Mesenchymal stem cell (in vitro differentiated cells and primary cell): ENCODE data around the gene ABHD2.

Experiments
- DNase-seq: peaks from one replicate; pipeline ENCODE4 v3.0.0-alpha.2; 2013
- H2AFZ ChIP-seq: one replicate; pipeline ENCODE4 v1.6.1; 2013; ENCODE audit warnings: low read depth, mild to moderate bottlenecking, control low read depth, inconsistent platforms, low read length, moderate library complexity
- H2AK5ac ChIP-seq: 2 replicates; pipeline ENCODE4 v1.6.1; 2013; ENCODE audit warnings: low read length, moderate library complexity, mild to moderate bottlenecking, inconsistent platforms; ENCODE audit not compliant: severe bottlenecking
- H2BK120ac ChIP-seq: one replicate; pipeline ENCODE4 v1.6.1; 2013; ENCODE audit warnings: low read depth, mild to moderate bottlenecking, inconsistent platforms, low read length, moderate library complexity
- H2BK12ac ChIP-seq, 2 experiments: one replicate each; pipeline ENCODE4 v1.6.1; 2013; ENCODE audit warnings: inconsistent platforms in 2 of 2, low read length in 2 of 2, mild to moderate bottlenecking in 2 of 2, moderate library complexity in 2 of 2, control low read depth in 1 of 2
- H2BK15ac ChIP-seq: one replicate; pipeline ENCODE4 v1.6.1; 2013; ENCODE audit warnings: mild to moderate bottlenecking, low read depth, inconsistent platforms; ENCODE audit not compliant: poor library complexity, severe bottlenecking
- H2BK5ac ChIP-seq: 2 replicates; pipeline ENCODE4 v1.6.1; 2013; ENCODE audit warnings: low read depth, mild to moderate bottlenecking, low read length, control low read depth, inconsistent platforms; ENCODE audit not compliant: poor library complexity, severe bottlenecking
- H3K14ac ChIP-seq, 2 experiments: one replicate each; pipeline ENCODE4 v1.6.1; 2013; ENCODE audit warnings: inconsistent platforms in 2 of 2, low read length in 2 of 2, control low read depth in 1 of 2, mild to moderate bottlenecking in 1 of 2, moderate library complexity in 1 of 2
- H3K18ac ChIP-seq, 2 experiments: one replicate each; pipeline ENCODE4 v1.6.1; 2013; ENCODE audit warnings: inconsistent platforms in 2 of 2, low read length in 2 of 2, control low read depth in 1 of 2, low read depth in 1 of 2, mild to moderate bottlenecking in 1 of 2
- H3K23ac ChIP-seq, 2 experiments: one replicate each; pipeline ENCODE4 v1.6.1; 2013; ENCODE audit warnings: inconsistent platforms in 2 of 2, low read length in 2 of 2, mild to moderate bottlenecking in 2 of 2, moderate library complexity in 2 of 2, control low read depth in 1 of 2
- H3K27ac ChIP-seq: 2 replicates; pipeline ENCODE4 v1.5.1; 2013; ENCODE audit warnings: mild to moderate bottlenecking, moderate library complexity, low read length, control low read depth, inconsistent platforms; ENCODE audit not compliant: poor library complexity, severe bottlenecking
- H3K27me3 ChIP-seq, 2 experiments: 2 replicates each; pipeline versions ENCODE4 v1.6.1 to v1.7.0; 2013; ENCODE audit warnings: low read length in 2 of 2, mild to moderate bottlenecking in 2 of 2, moderate library complexity in 2 of 2, control low read depth in 1 of 2, inconsistent platforms in 1 of 2; ENCODE audit not compliant: control insufficient read depth in 1 of 2, insufficient read depth in 1 of 2
- H3K36me3 ChIP-seq, 2 experiments: 2 replicates each; pipeline versions ENCODE4 v1.6.1 to v1.7.0; 2013; ENCODE audit warnings: low read length in 2 of 2, control low read depth in 1 of 2, inconsistent platforms in 1 of 2, low read depth in 1 of 2, mild to moderate bottlenecking in 1 of 2; ENCODE audit not compliant: insufficient read depth in 2 of 2, control insufficient read depth in 1 of 2
- H3K4ac ChIP-seq, 2 experiments: one replicate each; pipeline ENCODE4 v1.6.1; 2013; ENCODE audit warnings: inconsistent platforms in 2 of 2, low read length in 2 of 2, mild to moderate bottlenecking in 2 of 2, moderate library complexity in 2 of 2, control low read depth in 1 of 2, low read depth in 1 of 2
- H3K4me1 ChIP-seq: 2 replicates; pipeline ENCODE4 v1.6.1; 2013; ENCODE audit warnings: low read depth, low read length, control low read depth; ENCODE audit not compliant: control insufficient read depth, insufficient read depth
- H3K4me2 ChIP-seq: 2 replicates; pipeline ENCODE4 v1.6.1; 2013; ENCODE audit warnings: low read length, mild to moderate bottlenecking, inconsistent platforms; ENCODE audit not compliant: poor library complexity, severe bottlenecking
- H3K4me3 ChIP-seq, 2 experiments: 2 replicates each; pipeline versions ENCODE4 v1.5.1 to v1.7.0; 2013; ENCODE audit warnings: low read length in 2 of 2, mild to moderate bottlenecking in 2 of 2, control low read depth in 1 of 2, low read depth in 1 of 2; ENCODE audit not compliant: insufficient read depth in 1 of 2
- H3K79me1 ChIP-seq: replicated peaks from 2 replicates; pipeline ENCODE4 v1.6.1; 2013; ENCODE audit warnings: mild to moderate bottlenecking, control low read depth, low read length, inconsistent platforms; ENCODE audit not compliant: poor library complexity, severe bottlenecking
- H3K9ac ChIP-seq: 2 replicates; pipeline ENCODE4 v1.7.0; 2013; ENCODE audit warnings: mild to moderate bottlenecking, low read length, moderate library complexity
- H3K9me3 ChIP-seq: 2 replicates; pipeline ENCODE4 v1.7.0; 2013; ENCODE audit warnings: mild to moderate bottlenecking, low read length; ENCODE audit not compliant: control insufficient read depth
- H4K8ac ChIP-seq: one replicate; pipeline ENCODE4 v1.6.1; 2013; ENCODE audit warnings: inconsistent platforms, mild to moderate bottlenecking, low read length, moderate library complexity
- H4K91ac ChIP-seq: one replicate; pipeline ENCODE4 v1.6.1; 2013; ENCODE audit warnings: mild to moderate bottlenecking, low read length, inconsistent platforms
- WGBS: methylation state at CpG from one replicate; pipeline ENCODE4 v1.1.7; 2013; ENCODE audit warnings: mixed read lengths; 5-methylcytosine and 5-hydroxymethylcytosine counted together

The ABHD2 gene

GRCh38 chr15:89243691-89244573 lies 155.7 kb downstream of the ABHD2 start, which contains the start of gene FANCI:
TSS of gene FANCI (plus strand) at chr15:89243979. CDS start at chr15:89247648, 3,669 bp downstream.
- Histone ChIP-seq H2BK15ac (peak within 1 kb of the TSS; percentile 36), H4K91ac (peak within 1 kb of the TSS; percentile 88), H2BK12ac (peak within 1 kb of the TSS in 1 of 2 experiments; percentile 95), H3K4me1 (peaks cover 8% of the 10 kb centered on the region), H3K4ac (peak within 1 kb of the TSS; percentile 24 to 94), H2AFZ (peak within 1 kb of the TSS; percentile 99), H2BK5ac (no peak within 1 kb of the TSS), H3K36me3 (no peaks in the 10 kb centered on the region), H2BK120ac (peak within 1 kb of the TSS; percentile 74), H3K27me3 (no peaks in the 10 kb centered on the region), H3K4me3 (peak within 1 kb of the TSS; percentile 87 to 95), H3K14ac (peak within 1 kb of the TSS in 1 of 2 experiments; percentile 99), H3K9ac (peak within 1 kb of the TSS; percentile 97), H3K9me3 (peaks cover 4% of the 10 kb centered on the region), H2AK5ac (no peak within 1 kb of the TSS), H4K8ac (peak within 1 kb of the TSS; percentile 99), H3K18ac (peak within 1 kb of the TSS; percentile 86 to 96), H3K27ac (no peak within 1 kb of the TSS), H3K4me2 (peak within 1 kb of the TSS; percentile 92), H3K79me1 (peaks cover 8% of the 10 kb centered on the region), H3K23ac (peak within 1 kb of the TSS in 1 of 2 experiments; percentile 64)
- DNase-seq: peak; percentile 92
- under 1% methylated on average over 69 of the region's 69 CpGs for WGBS

GRCh38 chr15:89244574-89244903 lies 156.3 kb downstream of the ABHD2 start:
- peaks cover 8% of the 10 kb centered on the region for H3K4me1 ChIP-seq
- DNase-seq: peak; percentile 49
- H3K4me2 ChIP-seq: peak overlapping the region; percentile 92
- H3K14ac ChIP-seq: no peak overlapping the region
- peaks cover 2% of the 10 kb centered on the region for H3K9me3 ChIP-seq
- no peak overlapping the region for H2BK5ac ChIP-seq
- peak overlapping the region; percentile 99 for H2AFZ ChIP-seq
- H3K4ac ChIP-seq: peak overlapping the region in 1 of 2 experiments; percentile 26
- no peak overlapping the region for H4K91ac ChIP-seq
- no peak overlapping the region for H2AK5ac ChIP-seq
- H3K36me3 ChIP-seq: peaks cover 3 to 4% of the 10 kb centered on the region in 2 experiments
- peak overlapping the region; percentile 97 for H3K9ac ChIP-seq
- H3K79me1 ChIP-seq: peaks cover 8% of the 10 kb centered on the region
- peak overlapping the region; percentile 87 to 95 for H3K4me3 ChIP-seq
- H2BK15ac ChIP-seq: no peak overlapping the region
- no peak overlapping the region for H4K8ac ChIP-seq
- no peak overlapping the region for H3K27ac ChIP-seq
- no peak overlapping the region for H2BK12ac ChIP-seq
- H3K27me3 ChIP-seq: no peaks in the 10 kb centered on the region
- no peak overlapping the region for H3K23ac ChIP-seq
- H3K18ac ChIP-seq: no peak overlapping the region
- WGBS: 4% methylated on average over 4 of the region's 6 CpGs
- no peak overlapping the region for H2BK120ac ChIP-seq

DNA sequence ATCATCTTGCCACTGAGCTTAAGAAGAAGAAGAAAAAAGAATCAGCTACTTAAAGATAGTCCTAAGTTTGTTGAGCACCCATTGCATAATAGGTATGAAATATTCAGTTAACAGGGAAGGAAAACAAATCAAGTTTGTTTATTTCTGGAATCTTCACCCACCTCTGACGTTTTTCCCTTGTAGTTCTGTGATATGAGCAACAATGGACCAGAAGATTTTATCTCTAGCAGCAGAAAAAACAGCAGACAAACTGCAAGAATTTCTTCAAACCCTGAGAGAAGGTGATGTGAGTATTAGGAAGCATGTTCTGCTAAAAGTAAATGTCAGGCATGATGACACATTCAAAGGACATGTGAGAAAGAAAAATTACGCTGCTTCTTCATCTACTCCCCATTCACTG lies 159.2 kb downstream of the ABHD2 start:
- no peak overlapping the region for H2BK12ac ChIP-seq
- H3K4me1 ChIP-seq: peaks cover 8% of the 10 kb centered on the region
- no peak overlapping the region for H2BK5ac ChIP-seq
- peaks cover 3 to 10% of the 10 kb centered on the region in 2 experiments for H3K36me3 ChIP-seq
- H2AFZ ChIP-seq: no peak overlapping the region
- H3K27me3 ChIP-seq: no peaks in the 10 kb centered on the region
- H3K9ac ChIP-seq: no peak overlapping the region
- no peak overlapping the region for H3K27ac ChIP-seq
- no peaks in the 10 kb centered on the region for H3K9me3 ChIP-seq
- no peak overlapping the region for H3K18ac ChIP-seq
- H2BK15ac ChIP-seq: no peak overlapping the region
- H3K23ac ChIP-seq: no peak overlapping the region
- no peak overlapping the region for H3K4ac ChIP-seq
- no peak overlapping the region for H3K4me3 ChIP-seq
- H2AK5ac ChIP-seq: no peak overlapping the region
- no CpG with 5 or more reads among the region's 2 CpGs for WGBS
- no peak overlapping the region for H2BK120ac ChIP-seq
- H4K91ac ChIP-seq: no peak overlapping the region
- no peak overlapping the region for H3K14ac ChIP-seq
- DNase-seq: no peak
- no peak overlapping the region for H3K4me2 ChIP-seq
- no peak overlapping the region for H4K8ac ChIP-seq
- H3K79me1 ChIP-seq: peaks cover 8% of the 10 kb centered on the region

GRCh38 chr15:89248584-89248983 lies 160.3 kb downstream of the ABHD2 start:
- Histone ChIP-seq H2BK15ac (no peak overlapping the region), H3K36me3 (peaks cover 3 to 10% of the 10 kb centered on the region in 2 experiments), H2BK5ac (no peak overlapping the region), H2AFZ (no peak overlapping the region), H3K14ac (no peak overlapping the region), H2BK12ac (no peak overlapping the region), H3K79me1 (peaks cover 8% of the 10 kb centered on the region), H3K23ac (no peak overlapping the region), H3K27me3 (no peaks in the 10 kb centered on the region), H3K27ac (no peak overlapping the region), H3K9ac (no peak overlapping the region), H3K4me1 (peaks cover 2% of the 10 kb centered on the region), H4K91ac (no peak overlapping the region), H3K4ac (no peak overlapping the region), H2AK5ac (no peak overlapping the region), H3K9me3 (no peaks in the 10 kb centered on the region), H3K4me2 (no peak overlapping the region), H4K8ac (no peak overlapping the region), H3K4me3 (no peak overlapping the region), H2BK120ac (no peak overlapping the region), H3K18ac (no peak overlapping the region)
- no peak for DNase-seq
- WGBS: 100% methylated on average over 1 of the region's 2 CpGs
